Adrenal gland (tissue), 5 donors: ENCODE data around the gene ACR.
"Not testable (repeated sequence)": the region's sequence is repeated elsewhere in the genome, so short reads cannot be mapped to it uniquely, and the experiment has no call there.

Experiments
- POLR2A ChIP-seq, 2 donors: fragments of 450-650 bp; IDR thresholded peaks; one replicate each; pipeline ENCODE4 v1.6.1; 2017; ENCODE audit warnings: antibody characterized with exemption in 2 of 2, mild to moderate bottlenecking in 2 of 2, moderate library complexity in 1 of 2
- TF ChIP-seq, protein P1 (sequence below), 6 experiments: fragments of 450-650 bp in 4 of 6; fragments of 200-600 bp in 2 of 6; sonication (generic) in 1 of 6; IDR thresholded peaks; 1 replicate in 5 of 6; 2 replicates in 1 of 6; pipeline versions ENCODE4 v1.5.1 to v1.8.0; 2016 to 2021; ENCODE audit warnings: antibody characterized with exemption in 6 of 6, mild to moderate bottlenecking in 2 of 6, moderate library complexity in 1 of 6
- donor health status: DM: no; HTN: no; CAD: no.

DNA sequence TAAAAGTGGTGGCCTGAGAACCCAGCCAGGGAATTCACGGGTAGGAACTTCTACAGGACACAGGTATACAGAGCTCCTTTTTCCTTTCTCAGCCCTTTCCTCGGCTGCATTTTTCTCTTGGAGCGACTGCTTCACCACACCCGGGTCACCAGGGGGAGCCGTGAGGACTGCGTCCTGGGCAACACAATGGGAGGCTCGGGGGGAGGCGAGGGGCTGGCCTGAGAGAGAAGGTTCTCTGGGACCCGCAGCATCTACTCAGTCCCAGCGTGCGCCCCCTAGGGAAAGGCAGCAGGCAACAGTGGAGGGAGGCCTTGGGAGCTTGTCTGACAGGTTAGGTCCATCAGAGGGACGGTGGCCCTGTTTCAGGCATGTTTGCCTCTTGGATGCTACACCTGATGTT is 37.1 kb downstream of the ACR start:
- TF ChIP-seq, protein P1, sequence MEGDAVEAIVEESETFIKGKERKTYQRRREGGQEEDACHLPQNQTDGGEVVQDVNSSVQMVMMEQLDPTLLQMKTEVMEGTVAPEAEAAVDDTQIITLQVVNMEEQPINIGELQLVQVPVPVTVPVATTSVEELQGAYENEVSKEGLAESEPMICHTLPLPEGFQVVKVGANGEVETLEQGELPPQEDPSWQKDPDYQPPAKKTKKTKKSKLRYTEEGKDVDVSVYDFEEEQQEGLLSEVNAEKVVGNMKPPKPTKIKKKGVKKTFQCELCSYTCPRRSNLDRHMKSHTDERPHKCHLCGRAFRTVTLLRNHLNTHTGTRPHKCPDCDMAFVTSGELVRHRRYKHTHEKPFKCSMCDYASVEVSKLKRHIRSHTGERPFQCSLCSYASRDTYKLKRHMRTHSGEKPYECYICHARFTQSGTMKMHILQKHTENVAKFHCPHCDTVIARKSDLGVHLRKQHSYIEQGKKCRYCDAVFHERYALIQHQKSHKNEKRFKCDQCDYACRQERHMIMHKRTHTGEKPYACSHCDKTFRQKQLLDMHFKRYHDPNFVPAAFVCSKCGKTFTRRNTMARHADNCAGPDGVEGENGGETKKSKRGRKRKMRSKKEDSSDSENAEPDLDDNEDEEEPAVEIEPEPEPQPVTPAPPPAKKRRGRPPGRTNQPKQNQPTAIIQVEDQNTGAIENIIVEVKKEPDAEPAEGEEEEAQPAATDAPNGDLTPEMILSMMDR (IDR thresholded peaks at IDR 0.05), result peak in 5 of 6 experiments; percentile 12 to 30 (median 26)
- TF ChIP-seq POLR2A (IDR thresholded peaks at IDR 0.05), result not testable (repeated sequence)
